Measurements from ENCODE around the gene TAF11. TPM values are rescaled to one million over a fixed set of nuclear protein-coding genes. Genes with fewer than 3 reads are reported as not detected.

The TAF11 gene
- total RNA-seq, 1 experiment from 2014 or later, result 49.4 TPM

GRCh38 chr6:34877869-34878485 lies 9.9 kb downstream of the TAF11 start:
- Histone ChIP-seq H4K91ac (ENCODE audit: insufficient read length, low read depth, low read length) (no peak overlapping the region), H3K23ac (ENCODE audit: insufficient read length, low read depth, low read length) (no peak overlapping the region), H3K4me2 (ENCODE audit: insufficient read depth, insufficient read length, low read length) (no peak overlapping the region), H3K9me3 (ENCODE audit: control insufficient read depth, low read depth, low read length) (no peaks in the 10 kb centered on the region), H3T11ph (ENCODE audit: low read length) (no peak overlapping the region), H3K18ac (ENCODE audit: insufficient read length, low read depth, low read length) (no peak overlapping the region), H2AK5ac (ENCODE audit: insufficient read length, low read length) (no peak overlapping the region), H2BK15ac (ENCODE audit: low read depth, low read length) (no peak overlapping the region), H2AFZ (ENCODE audit: low read length) (no peak overlapping the region), H2BK12ac (ENCODE audit: insufficient read length, low read depth, low read length) (no peak overlapping the region), H3K56ac (ENCODE audit: insufficient read length, low read depth, low read length) (no peak overlapping the region), H3K4me1 (ENCODE audit: insufficient read depth, low read length) (peaks cover 7% of the 10 kb centered on the region; the same call in 1 of the 2 replicates), H3K27me3 (ENCODE audit: insufficient read depth, low read length) (no peaks in the 10 kb centered on the region), H4K5ac (ENCODE audit: insufficient read length, low read depth, low read length) (no peak overlapping the region), H4K8ac (replicated peaks; ENCODE audit: insufficient read length, low read depth, low read length) (no peak overlapping the region), H3K9ac (ENCODE audit: extremely low read depth, insufficient read length, low read length) (no peak overlapping the region), H2BK5ac (ENCODE audit: insufficient read length, low read length) (no peak overlapping the region), H3K23me2 (ENCODE audit: insufficient read length, low read depth, low read length, poor library complexity, severe bottlenecking) (no peaks in the 10 kb centered on the region), H3K27ac (ENCODE audit: insufficient read length, low read depth, low read length) (no peak overlapping the region), H2BK120ac (ENCODE audit: low read depth, low read length, poor library complexity, severe bottlenecking) (no peak overlapping the region), H3K14ac (ENCODE audit: insufficient read depth, low read length) (no peak overlapping the region), H4K20me1 (ENCODE audit: control insufficient read depth, insufficient read depth, insufficient read length) (no peaks in the 10 kb centered on the region), H2BK20ac (ENCODE audit: low read depth, low read length, poor library complexity, severe bottlenecking) (no peak overlapping the region), H3K79me1 (ENCODE audit: insufficient read depth, low read depth, low read length, poor library complexity, severe bottlenecking) (no peaks in the 10 kb centered on the region), H3K4ac (ENCODE audit: low read depth, low read length) (no peak overlapping the region), H3K79me2 (ENCODE audit: insufficient read depth, low read length) (no peaks in the 10 kb centered on the region)
- TF ChIP-seq, protein P1, sequence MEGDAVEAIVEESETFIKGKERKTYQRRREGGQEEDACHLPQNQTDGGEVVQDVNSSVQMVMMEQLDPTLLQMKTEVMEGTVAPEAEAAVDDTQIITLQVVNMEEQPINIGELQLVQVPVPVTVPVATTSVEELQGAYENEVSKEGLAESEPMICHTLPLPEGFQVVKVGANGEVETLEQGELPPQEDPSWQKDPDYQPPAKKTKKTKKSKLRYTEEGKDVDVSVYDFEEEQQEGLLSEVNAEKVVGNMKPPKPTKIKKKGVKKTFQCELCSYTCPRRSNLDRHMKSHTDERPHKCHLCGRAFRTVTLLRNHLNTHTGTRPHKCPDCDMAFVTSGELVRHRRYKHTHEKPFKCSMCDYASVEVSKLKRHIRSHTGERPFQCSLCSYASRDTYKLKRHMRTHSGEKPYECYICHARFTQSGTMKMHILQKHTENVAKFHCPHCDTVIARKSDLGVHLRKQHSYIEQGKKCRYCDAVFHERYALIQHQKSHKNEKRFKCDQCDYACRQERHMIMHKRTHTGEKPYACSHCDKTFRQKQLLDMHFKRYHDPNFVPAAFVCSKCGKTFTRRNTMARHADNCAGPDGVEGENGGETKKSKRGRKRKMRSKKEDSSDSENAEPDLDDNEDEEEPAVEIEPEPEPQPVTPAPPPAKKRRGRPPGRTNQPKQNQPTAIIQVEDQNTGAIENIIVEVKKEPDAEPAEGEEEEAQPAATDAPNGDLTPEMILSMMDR (conservative IDR thresholded peaks at IDR 0.05), result no peak
- Mint-ChIP-seq H3K4me1 (peaks cover 11 to 12% of the 10 kb centered on the region in 2 experiments), H3K4me3 (no peak overlapping the region), H3K27ac (no peak overlapping the region), H3K36me3 (ENCODE audit: insufficient read depth in 1 of 3, low read depth in 3 of 3) (peaks cover 8 to 63% (median 43%) of the 10 kb centered on the region in 3 experiments; a peak in 6 of 7 replicates), H3K27me3 (ENCODE audit: low read depth) (no peaks in the 10 kb centered on the region), H3K9me3 (no peaks in the 10 kb centered on the region)
- no CpG with 5 or more reads among the region's 5 CpGs for WGBS (ENCODE audit: extremely low coverage, insufficient read length, low lambda C conversion rate)
- no peak for DNase-seq
